Karpas-422 (cell line): Measurements from ENCODE around the gene PRR29. TPM values are rescaled to one million over a fixed set of nuclear protein-coding genes. Genes with fewer than 3 reads are reported as not detected.
"Not testable (repeated sequence)": the region's sequence is repeated elsewhere in the genome, so short reads cannot be mapped to it uniquely, and the experiment has no call there.

Experiments used
- DNase-seq: peaks from one replicate; pipeline ENCODE4 v3.0.0-alpha.2; 2015
- H2AFZ ChIP-seq: fragments of 200-600 bp; sonication (generic); 2 replicates; pipeline ENCODE4 v1.6.1; 2014; ENCODE audit warnings: antibody characterized with exemption, low read length, mixed read lengths
- H3K27ac ChIP-seq: fragments of 200-600 bp; sonication (generic); 2 replicates; pipeline ENCODE4 v1.5.1; 2014; ENCODE audit warnings: mild to moderate bottlenecking, low read length, moderate library complexity
- H3K27me3 ChIP-seq: fragments of 200-600 bp; sonication (generic); 2 replicates; pipeline ENCODE4 v1.6.1; 2014; ENCODE audit warnings: low read length, mixed read lengths
- H3K36me3 ChIP-seq: fragments of 200-600 bp; sonication (generic); 2 replicates; pipeline ENCODE4 v1.6.1; 2014; ENCODE audit warnings: low read length, mixed read lengths; ENCODE audit not compliant: insufficient read depth
- H3K4me1 ChIP-seq: fragments of 200-600 bp; sonication (generic); 2 replicates; pipeline ENCODE4 v1.6.1; 2014; ENCODE audit warnings: mild to moderate bottlenecking, low read length, mixed read lengths
- H3K4me2 ChIP-seq: fragments of 200-600 bp; sonication (generic); 2 replicates; pipeline ENCODE4 v1.6.1; 2014; ENCODE audit warnings: low read length, low read depth, mild to moderate bottlenecking; ENCODE audit not compliant: poor library complexity, severe bottlenecking
- H3K4me3 ChIP-seq: fragments of 200-600 bp; sonication (generic); 2 replicates; pipeline ENCODE4 v1.5.1; 2014; ENCODE audit warnings: mild to moderate bottlenecking, antibody characterized with exemption, low read length, mixed read lengths
- H3K79me2 ChIP-seq: fragments of 200-600 bp; sonication (generic); 2 replicates; pipeline ENCODE4 v1.6.1; 2014; ENCODE audit warnings: mild to moderate bottlenecking, low read length, mixed read lengths
- H3K9ac ChIP-seq: fragments of 200-600 bp; sonication (generic); 2 replicates; pipeline ENCODE4 v1.6.0; 2014; ENCODE audit warnings: low read length
- H3K9me2 ChIP-seq: fragments of 200-600 bp; sonication (generic), shearing (Covaris generic); replicated peaks from 2 replicates; pipeline ENCODE4 v1.6.0; 2014; ENCODE audit warnings: mild to moderate bottlenecking, low read length, moderate library complexity; ENCODE audit not compliant: insufficient read depth
- H3K9me3 ChIP-seq: fragments of 300-700, 200-600 bp; sonication (generic); 2 replicates; pipeline ENCODE4 v1.6.1; 2014; ENCODE audit warnings: low read length, mixed read lengths
- H4K20me1 ChIP-seq: fragments of 200-600 bp; sonication (generic); 2 replicates; pipeline ENCODE4 v1.6.1; 2014; ENCODE audit warnings: mild to moderate bottlenecking, antibody characterized with exemption, low read length, low read depth; ENCODE audit not compliant: insufficient read depth
- total RNA-seq: library from RNA; depleted of rRNA; stranded (reverse); fragments of >200 nt; shearing (Covaris generic); gene quantifications from 2 replicates; pipeline ENCODE4 v1.2.3, GENCODE V29; 2014; ENCODE audit warnings: low replicate concordance

The PRR29 gene
- total RNA-seq, 1 experiment from 2014 or later = not detected

GRCh38 chr17:64009571-64010402 is 11.6 kb downstream of the PRR29 start:
- no peak overlapping the region for H3K4me2 ChIP-seq

GRCh38 chr17:64015447-64015846 is 17.3 kb downstream of the PRR29 start:
- peaks cover 10% of the 10 kb centered on the region for H3K4me1 ChIP-seq
- no peaks in the 10 kb centered on the region for H4K20me1 ChIP-seq
- no peaks in the 10 kb centered on the region for H3K9me3 ChIP-seq
- no peaks in the 10 kb centered on the region for H3K79me2 ChIP-seq
- H3K27ac ChIP-seq = no peak overlapping the region
- no peak overlapping the region for H3K9ac ChIP-seq
- H3K4me2 ChIP-seq = no peak overlapping the region
- no peak for DNase-seq
- no peak overlapping the region for H3K4me3 ChIP-seq
- no peaks in the 10 kb centered on the region for H3K36me3 ChIP-seq
- H3K9me2 ChIP-seq = no peaks in the 10 kb centered on the region
- H3K27me3 ChIP-seq = no peaks in the 10 kb centered on the region
- H2AFZ ChIP-seq = no peak overlapping the region

More at GRCh38 chr17:64009571-64010402, 11.6 kb downstream of the PRR29 start:
- Histone ChIP-seq H4K20me1 (no peaks in the 10 kb centered on the region), H3K4me3 (no peak overlapping the region), H3K27ac (no peak overlapping the region), H3K9me3 (no peaks in the 10 kb centered on the region), H3K9me2 (no peaks in the 10 kb centered on the region), H3K27me3 (no peaks in the 10 kb centered on the region), H2AFZ (no peak overlapping the region), H3K79me2 (no peaks in the 10 kb centered on the region), H3K9ac (no peak overlapping the region), H3K36me3 (no peaks in the 10 kb centered on the region), H3K4me1 (no peaks in the 10 kb centered on the region)
- no peak for DNase-seq

GRCh38 chr17:64016231-64016784 is 18.2 kb downstream of the PRR29 start:
- Histone ChIP-seq H3K4me1 (peaks cover 16% of the 10 kb centered on the region), H2AFZ (no peak overlapping the region), H3K27ac (no peak overlapping the region), H3K27me3 (no peaks in the 10 kb centered on the region), H3K4me2 (no peak overlapping the region), H3K9ac (no peak overlapping the region), H3K9me3 (no peaks in the 10 kb centered on the region), H3K36me3 (no peaks in the 10 kb centered on the region), H3K9me2 (no peaks in the 10 kb centered on the region), H4K20me1 (no peaks in the 10 kb centered on the region), H3K4me3 (no peak overlapping the region), H3K79me2 (no peaks in the 10 kb centered on the region)
- DNase-seq = no peak

- H3K4me1 ChIP-seq = peaks cover 16% of the 10 kb centered on the region
- H3K4me2 ChIP-seq = no peak overlapping the region
- no peak overlapping the region for H3K27ac ChIP-seq
- no peaks in the 10 kb centered on the region for H4K20me1 ChIP-seq
- H3K9me3 ChIP-seq = no peaks in the 10 kb centered on the region
- H3K27me3 ChIP-seq = no peaks in the 10 kb centered on the region
- no peaks in the 10 kb centered on the region for H3K36me3 ChIP-seq
- no peak overlapping the region for H3K9ac ChIP-seq
- no peak for DNase-seq
- no peaks in the 10 kb centered on the region for H3K9me2 ChIP-seq
- no peak overlapping the region for H2AFZ ChIP-seq
- H3K79me2 ChIP-seq = no peaks in the 10 kb centered on the region
- no peak overlapping the region for H3K4me3 ChIP-seq
Measured at GRCh38 chr17:64016974-64017373, 18.8 kb downstream of the PRR29 start.

DNA sequence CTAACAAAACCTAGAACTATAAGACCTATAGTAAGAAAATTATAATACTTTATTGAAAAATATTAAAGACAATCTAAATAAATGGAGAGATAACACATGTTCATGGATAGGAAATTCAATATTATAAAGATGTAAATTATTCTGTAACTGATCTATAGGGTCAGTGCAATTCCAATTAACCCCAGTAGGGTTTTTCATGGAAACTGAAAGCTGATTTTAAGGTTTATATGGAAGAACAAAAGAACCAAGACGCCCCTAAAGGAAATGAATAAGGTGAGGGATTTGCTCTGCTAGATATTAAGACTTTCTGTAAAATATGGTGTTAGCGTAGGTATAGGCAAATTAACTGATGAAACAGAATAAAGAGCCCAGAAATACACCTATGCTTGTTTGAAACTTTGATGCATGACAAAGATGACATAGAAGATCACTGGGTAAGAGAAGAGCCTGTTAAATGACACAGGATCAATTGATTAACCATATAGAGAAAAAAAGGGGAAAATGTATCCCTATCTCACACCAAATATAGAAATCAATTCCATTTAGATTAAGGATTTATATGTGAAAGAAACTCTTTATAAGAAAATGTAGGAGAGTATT is 19.3 kb downstream of the PRR29 start:
- Histone ChIP-seq H2AFZ (no peak overlapping the region), H3K9ac (no peak overlapping the region), H3K79me2 (no peaks in the 10 kb centered on the region), H3K27ac (no peak overlapping the region), H3K9me2 (no peaks in the 10 kb centered on the region), H3K4me2 (no peak overlapping the region), H3K4me3 (no peak overlapping the region), H4K20me1 (no peaks in the 10 kb centered on the region), H3K27me3 (no peaks in the 10 kb centered on the region), H3K4me1 (peaks cover 16% of the 10 kb centered on the region), H3K9me3 (no peaks in the 10 kb centered on the region), H3K36me3 (no peaks in the 10 kb centered on the region)
- no peak for DNase-seq

GRCh38 chr17:64019551-64019961 is 21.4 kb downstream of the PRR29 start:
- H3K27ac ChIP-seq, H3K9me3 ChIP-seq, H3K9me2 ChIP-seq, H3K79me2 ChIP-seq, H4K20me1 ChIP-seq, H3K36me3 ChIP-seq, DNase-seq, H3K27me3 ChIP-seq: not testable (repeated sequence)
- Histone ChIP-seq H3K4me2 (peak overlapping the region; percentile 70), H3K4me1 (peaks cover 16% of the 10 kb centered on the region), H3K9ac (peak overlapping the region; percentile 62; the same call in 1 of the 2 replicates), H2AFZ (peak overlapping the region; percentile 86; the same call in 1 of the 2 replicates), H3K4me3 (peak overlapping the region; percentile 59; the same call in 1 of the 2 replicates)

GRCh38 chr17:64020056-64020766 is 22.1 kb downstream of the PRR29 start, which contains the start of gene ICAM2:
Gene ICAM2 (minus strand): TSS chr17:64020633. CDS start chr17:64006691, 13,942 bp downstream.
- Histone ChIP-seq H4K20me1 (no peaks in the 10 kb centered on the region), H3K4me2 (peak within 1 kb of the TSS; percentile 70), H3K27ac (no peak within 1 kb of the TSS), H3K4me3 (peak within 1 kb of the TSS; percentile 59; the same call in 1 of the 2 replicates), H2AFZ (peak within 1 kb of the TSS; percentile 86), H3K79me2 (no peaks in the 10 kb centered on the region), H3K4me1 (peaks cover 14% of the 10 kb centered on the region), H3K9ac (peak within 1 kb of the TSS; percentile 62), H3K36me3 (no peaks in the 10 kb centered on the region), H3K27me3 (no peaks in the 10 kb centered on the region), H3K9me2 (no peaks in the 10 kb centered on the region), H3K9me3 (no peaks in the 10 kb centered on the region)
- peak; percentile 55 for DNase-seq
